A549 treated with Hydrocortisone at 1 μM for 4 hours (cell line): ENCODE measurements around the gene FAM47E. TPM values are rescaled to one million over a fixed set of nuclear protein-coding genes. Genes with fewer than 3 reads are reported as not detected.

Experiments used
- total RNA-seq: library from RNA; stranded (reverse); fragments of 200-300 nt; extraction: Qiagen RNA extraction; gene quantifications from 5 replicates; pipeline ENCODE4 v1.2.3, GENCODE V29; 2022

Gene FAM47E
- 0.27 to 0.37 TPM (median 0.33 TPM) in 4 of 5 replicates, not detected in the other for total RNA-seq

GRCh38 chr4:76251441-76252270 lies at the start of gene FAM47E:
FAM47E (plus strand) TSS chr4:76251721; CDS start chr4:76251747, 26 bp downstream.

GRCh38 chr4:76213415-76214176 lies 37.9 kb upstream of the FAM47E start, which contains the start of gene SCARB2:
SCARB2 (minus strand) TSS chr4:76213824; CDS start chr4:76213543, 281 bp downstream.

GRCh38 chr4:76305971-76306881 lies 54.7 kb downstream of the FAM47E start, which contains the start of gene STBD1:
STBD1 (plus strand) TSS chr4:76306733; CDS start chr4:76306770, 37 bp downstream.

Other genes with a start within 250 kb of the FAM47E start
- gene CXCL9, start 244.2 kb upstream of the FAM47E start, total RNA-seq, result not detected in 5 replicates
- 0.12 to 0.20 TPM (median 0.12 TPM) in 3 of 5 replicates, not detected in the others for gene CXCL10, start 228.2 kb upstream of the FAM47E start, total RNA-seq
- 0.10 to 0.33 TPM (median 0.21 TPM) in 5 replicates for gene CXCL11, start 215.7 kb upstream of the FAM47E start, total RNA-seq
- not detected in 5 replicates for gene ART3, start 177.0 kb upstream of the FAM47E start, total RNA-seq
- gene NUP54, start 103.3 kb upstream of the FAM47E start, total RNA-seq, result 23.3 to 37.6 TPM (median 27.2 TPM) in 5 replicates
- 43.5 to 60.2 TPM (median 53.8 TPM) in 5 replicates for gene SCARB2, start 37.9 kb upstream of the FAM47E start, total RNA-seq
- 9.2 to 13.6 TPM (median 12.3 TPM) in 5 replicates for gene STBD1, start 55.0 kb downstream of the FAM47E start, total RNA-seq
- 0.03 TPM in 1 of 5 replicates, not detected in the others for gene CCDC158, start 169.4 kb downstream of the FAM47E start, total RNA-seq
- gene SHROOM3, start 183.5 kb downstream of the FAM47E start, total RNA-seq, result 11.0 to 16.6 TPM (median 14.6 TPM) in 5 replicates